Suprapubic skin (tissue), 4 donors: Measurements from ENCODE around the gene RBM34. TPM values are rescaled to one million over a fixed set of nuclear protein-coding genes. Genes with fewer than 3 reads are reported as not detected.

ENCODE experiments used
- DNase-seq, 2 donors: peaks; one replicate each; pipeline ENCODE4 v3.0.0-alpha.2; 2019; ENCODE audit warnings: low spot score in 2 of 2
- H3K27ac ChIP-seq: fragments of 200-600 bp; sonication (generic); one replicate; pipeline ENCODE4 v1.5.1; 2019
- H3K27me3 ChIP-seq: fragments of 200-600 bp; sonication (generic); one replicate; pipeline ENCODE4 v1.5.1; 2019
- H3K36me3 ChIP-seq: fragments of 200-600 bp; sonication (generic); one replicate; pipeline ENCODE4 v1.5.1; 2019
- H3K4me1 ChIP-seq: fragments of 200-600 bp; sonication (generic); one replicate; pipeline ENCODE4 v1.5.1; 2019
- H3K4me3 ChIP-seq: fragments of 200-600 bp; sonication (generic); one replicate; pipeline ENCODE4 v1.5.1; 2019; ENCODE audit warnings: mild to moderate bottlenecking
- H3K9me3 ChIP-seq: fragments of 200-600 bp; sonication (generic); one replicate; pipeline ENCODE4 v1.5.1; 2019
- CTCF ChIP-seq, 2 donors: fragments of 200-600 bp in 1 of 2; fragments of 450-650 bp in 1 of 2; sonication (generic) in 1 of 2; IDR thresholded peaks; one replicate each; pipeline ENCODE4 v1.5.1; 2016 to 2019; ENCODE audit warnings: antibody characterized with exemption in 2 of 2, mild to moderate bottlenecking in 1 of 2, moderate library complexity in 1 of 2
- EP300 ChIP-seq: sonication (generic); formaldehyde crosslinking; IDR thresholded peaks from one replicate; pipeline ENCODE4 v1.6.1; 2017; ENCODE audit warnings: antibody characterized with exemption
- POLR2A ChIP-seq, 2 donors: fragments of 450-650 bp; IDR thresholded peaks; one replicate each; pipeline ENCODE4 v1.6.1; 2017; ENCODE audit warnings: antibody characterized with exemption in 2 of 2, mild to moderate bottlenecking in 2 of 2, moderate library complexity in 2 of 2
- POLR2AphosphoS5 ChIP-seq, 3 donors: sonication (generic); formaldehyde crosslinking; IDR thresholded peaks; one replicate each; pipeline ENCODE4 v1.6.1; 2017; ENCODE audit warnings: antibody characterized with exemption in 3 of 3
- WGBS: methylation state at CpG from one replicate; pipeline ENCODE4 v1.1.5; 2018; 5-methylcytosine and 5-hydroxymethylcytosine counted together
- total RNA-seq, 4 donors: library from RNA; depleted of rRNA; stranded (reverse); fragments of >200 nt; gene quantifications; one replicate each; pipeline ENCODE4 v1.1.0, GENCODE V29; 2016

The RBM34 gene
- total RNA-seq, 4 donors from 2014 or later, result 35.2 to 75.9 (median 51.2) TPM

GRCh38 chr1:235131961-235132360 lies 29.1 kb downstream of the RBM34 start:
- no peak overlapping the region for H3K4me3 ChIP-seq
- DNase-seq, result no peak
- 74% methylated on average over 6 of the region's 6 CpGs for WGBS
- peaks cover 47% of the 10 kb centered on the region for H3K36me3 ChIP-seq
- H3K27me3 ChIP-seq, result no peaks in the 10 kb centered on the region
- no peak for TF ChIP-seq EP300
- no peak for TF ChIP-seq CTCF (IDR thresholded peaks at IDR 0.05)
- TF ChIP-seq POLR2A (IDR thresholded peaks at IDR 0.05), result no peak
- no peak for TF ChIP-seq POLR2AphosphoS5 (IDR thresholded peaks at IDR 0.05)
- no peak overlapping the region for H3K27ac ChIP-seq
- H3K9me3 ChIP-seq, result no peaks in the 10 kb centered on the region
- peaks cover 16% of the 10 kb centered on the region for H3K4me1 ChIP-seq

- WGBS, result 84% methylated on average over 7 of the region's 7 CpGs
- Histone ChIP-seq H3K9me3 (no peaks in the 10 kb centered on the region), H3K27me3 (no peaks in the 10 kb centered on the region), H3K4me1 (peaks cover 21% of the 10 kb centered on the region), H3K27ac (no peak overlapping the region), H3K4me3 (no peak overlapping the region), H3K36me3 (peaks cover 35% of the 10 kb centered on the region)
- TF ChIP-seq POLR2AphosphoS5 (IDR thresholded peaks at IDR 0.05), result no peak
- no peak for TF ChIP-seq CTCF (IDR thresholded peaks at IDR 0.05)
- TF ChIP-seq EP300, result no peak
- TF ChIP-seq POLR2A (IDR thresholded peaks at IDR 0.05), result no peak
- DNase-seq, result no peak
Measured at GRCh38 chr1:235130766-235131270, 30.2 kb downstream of the RBM34 start.

GRCh38 chr1:235129774-235130570 lies 31.1 kb downstream of the RBM34 start:
- 91% methylated on average over 4 of the region's 4 CpGs for WGBS
- Histone ChIP-seq H3K27me3 (no peaks in the 10 kb centered on the region), H3K4me3 (no peak overlapping the region), H3K36me3 (peaks cover 27% of the 10 kb centered on the region), H3K9me3 (no peaks in the 10 kb centered on the region), H3K4me1 (peaks cover 24% of the 10 kb centered on the region), H3K27ac (no peak overlapping the region)
- no peak for DNase-seq
- TF ChIP-seq POLR2A (IDR thresholded peaks at IDR 0.05) (no peak), CTCF (IDR thresholded peaks at IDR 0.05) (no peak), POLR2AphosphoS5 (IDR thresholded peaks at IDR 0.05) (no peak), EP300 (no peak)

- H3K36me3 ChIP-seq, result peaks cover 17% of the 10 kb centered on the region
- WGBS, result 1% methylated on average over 52 of the region's 67 CpGs
- H3K27ac ChIP-seq, result peak within 1 kb of the TSS; percentile 87
- H3K4me3 ChIP-seq, result peak within 1 kb of the TSS; percentile 80
- TF ChIP-seq POLR2A (IDR thresholded peaks at IDR 0.05) (peak; percentile 32 to 84), POLR2AphosphoS5 (IDR thresholded peaks at IDR 0.05) (peak; percentile 50 to 70 (median 61)), EP300 (no peak)
- DNase-seq, result peak; percentile 97
- H3K4me1 ChIP-seq, result peaks cover 35% of the 10 kb centered on the region
- H3K27me3 ChIP-seq, result no peaks in the 10 kb centered on the region
- H3K9me3 ChIP-seq, result no peaks in the 10 kb centered on the region
Measured at GRCh38 chr1:235128456-235129328, 32.4 kb downstream of the RBM34 start, which contains the start of gene TOMM20. Gene TOMM20, minus strand, starts transcription at chr1:235128837. Its CDS starts 122 bp downstream, at chr1:235128715.

DNA sequence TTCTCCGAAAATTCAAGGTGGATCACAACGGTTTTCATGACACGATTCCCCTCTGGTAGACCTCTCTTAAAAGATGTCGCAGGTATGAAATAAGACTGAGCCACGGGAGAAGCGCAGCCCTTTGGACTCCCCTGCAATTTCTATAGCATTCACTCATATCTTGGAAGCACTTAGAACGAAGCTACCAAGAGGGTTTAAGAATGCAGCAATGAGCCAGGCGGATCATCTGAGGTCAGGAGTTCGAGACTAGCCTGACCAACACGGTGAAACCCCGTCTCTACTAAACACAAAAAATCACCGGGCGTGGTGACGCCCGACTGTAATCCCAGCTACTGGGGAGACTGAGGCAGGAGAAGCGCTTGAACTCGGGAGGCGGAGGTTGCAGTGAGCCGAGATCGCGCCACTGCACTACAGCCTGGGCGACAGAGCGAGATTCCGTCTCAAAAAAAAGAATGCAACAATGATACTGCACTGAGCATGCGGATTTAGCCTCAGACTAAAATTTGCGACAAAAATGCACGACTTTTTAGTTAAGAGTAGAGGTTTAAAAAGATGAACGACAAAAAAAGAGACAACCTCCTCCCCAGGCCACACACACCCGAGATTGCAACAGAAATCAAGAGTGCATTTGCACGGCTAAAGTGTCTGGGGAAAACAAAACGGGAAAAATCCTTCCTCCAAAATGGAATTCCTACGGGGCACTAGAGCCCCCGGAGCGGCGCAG lies 33.2 kb downstream of the RBM34 start:
- Histone ChIP-seq H3K27me3 (no peaks in the 10 kb centered on the region), H3K4me1 (peaks cover 41% of the 10 kb centered on the region), H3K9me3 (no peaks in the 10 kb centered on the region), H3K4me3 (peak overlapping the region; percentile 80), H3K36me3 (peaks cover 11% of the 10 kb centered on the region), H3K27ac (peak overlapping the region; percentile 87)
- no peak for TF ChIP-seq POLR2AphosphoS5 (IDR thresholded peaks at IDR 0.05)
- no peak for DNase-seq
- 1% methylated on average over 35 of the region's 35 CpGs for WGBS
